Measurements from ENCODE around the gene TAX1BP3. TPM values are rescaled to one million over a fixed set of nuclear protein-coding genes. Genes with fewer than 3 reads are reported as not detected.
"Not testable (repeated sequence)": the region's sequence is repeated elsewhere in the genome, so short reads cannot be mapped to it uniquely, and the experiment has no call there.

The TAX1BP3 gene, protein sequence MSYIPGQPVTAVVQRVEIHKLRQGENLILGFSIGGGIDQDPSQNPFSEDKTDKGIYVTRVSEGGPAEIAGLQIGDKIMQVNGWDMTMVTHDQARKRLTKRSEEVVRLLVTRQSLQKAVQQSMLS
- total RNA-seq (10 to 100 TPM; 12.7 to 13.2 TPM), polyA plus RNA-seq (10 to 100 TPM; 28.2 to 32.3 TPM)

DNA sequence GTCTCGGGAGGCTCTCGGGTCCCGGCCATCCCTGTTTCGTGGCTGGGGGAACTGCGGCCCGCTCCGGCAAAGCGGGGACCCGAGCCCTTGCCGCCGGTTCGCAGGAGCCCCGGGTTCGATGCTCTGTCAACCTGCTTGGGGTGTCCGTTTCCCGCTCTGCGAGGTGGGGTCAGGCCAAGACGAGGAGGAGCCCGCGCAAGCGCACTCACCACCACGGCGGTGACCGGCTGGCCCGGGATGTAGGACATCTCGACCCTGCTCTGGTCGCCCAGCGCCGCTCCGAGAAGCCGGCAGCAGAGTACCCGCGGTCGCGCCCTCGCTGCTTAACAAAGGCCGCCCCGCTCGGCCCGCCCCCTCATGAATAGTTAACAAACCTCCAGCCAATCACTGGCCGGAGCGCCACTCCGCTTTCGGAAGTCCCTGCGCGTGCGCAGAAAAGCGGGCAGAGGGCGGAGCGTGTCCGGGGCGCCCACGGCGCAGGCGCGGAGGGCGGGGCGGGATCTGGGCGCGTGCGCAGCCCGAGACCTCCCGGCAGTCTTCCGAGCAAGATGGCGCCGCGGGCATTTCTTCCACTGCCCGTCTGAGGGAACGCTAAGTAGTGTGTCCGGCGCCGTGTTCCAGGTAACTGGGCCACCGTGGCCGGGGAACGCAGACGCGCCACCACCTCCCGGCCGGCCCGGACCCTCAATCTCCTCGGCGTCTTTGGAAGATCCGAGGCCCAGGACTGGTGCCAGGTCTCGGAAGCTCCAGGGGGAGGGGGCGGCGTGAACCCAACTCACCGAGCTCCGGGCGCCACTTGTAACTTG lies at the start of gene TAX1BP3, which contains the start of gene EMC6:
Gene TAX1BP3, minus strand, starts transcription at position 300 of the 806 bp plus-strand sequence. Its CDS starts 52 bp downstream, at position 248.
Gene EMC6, plus strand, starts transcription at position 534 of the 806 bp plus-strand sequence. CDS start 335 bp downstream, outside the sequence.
- peak; percentile 97 to 100 (median 99) for DNase-seq
- no peaks in the 10 kb centered on the region for H3K9me3 ChIP-seq (ENCODE audit: control insufficient read depth in 1 of 2, low read length in 2 of 2)
- H3K4me3 ChIP-seq (ENCODE audit: low read length in 2 of 2) = peak within 1 kb of the TSS; percentile 76 to 83
- peaks cover 0 to 9% of the 10 kb centered on the region in 2 donors for H3K36me3 Mint-ChIP-seq
- no peaks in the 10 kb centered on the region for H3K27me3 ChIP-seq (ENCODE audit: insufficient read depth, low read length)
- POLR2A ChIA-PET (ENCODE audit: partially characterized antibody) = interaction anchor here (0.7 to 1.3 kb wide), 5 partner anchors 9 to 257 kb away, joined by 3 to 4 read pairs (median 3); partner anchors contain the start of genes CTNS, P2RX5 and SHPK
- no peaks in the 10 kb centered on the region for H3K27me3 Mint-ChIP-seq
- H3K4me3 Mint-ChIP-seq = peak within 1 kb of the TSS; percentile 88 to 96 (median 92)
- intact Hi-C loops (cut with micrococcal nuclease) = loop anchor here (1.0 to 5.0 kb wide), 4 partner anchors 32 to 621 kb away; partner anchors contain the start of genes CTNS, NCBP3 and SHPK
- CTCF ChIA-PET (ENCODE audit: partially characterized antibody) = no interaction called here
- no peaks in the 10 kb centered on the region for H3K9me3 Mint-ChIP-seq
- H3K36me3 ChIP-seq (ENCODE audit: insufficient read depth, low read length) = no peaks in the 10 kb centered on the region
- H3K27ac ChIP-seq (ENCODE audit: low read depth, low read length) = peak within 1 kb of the TSS; percentile 80
- peaks cover 23% of the 10 kb centered on the region for H3K4me1 ChIP-seq (ENCODE audit: insufficient read depth, low read length)
- peak within 1 kb of the TSS; percentile 84 to 95 (median 90) for H3K27ac Mint-ChIP-seq
- H3K4me1 Mint-ChIP-seq = peaks cover 18 to 30% (median 19%) of the 10 kb centered on the region in 4 donors

DNA sequence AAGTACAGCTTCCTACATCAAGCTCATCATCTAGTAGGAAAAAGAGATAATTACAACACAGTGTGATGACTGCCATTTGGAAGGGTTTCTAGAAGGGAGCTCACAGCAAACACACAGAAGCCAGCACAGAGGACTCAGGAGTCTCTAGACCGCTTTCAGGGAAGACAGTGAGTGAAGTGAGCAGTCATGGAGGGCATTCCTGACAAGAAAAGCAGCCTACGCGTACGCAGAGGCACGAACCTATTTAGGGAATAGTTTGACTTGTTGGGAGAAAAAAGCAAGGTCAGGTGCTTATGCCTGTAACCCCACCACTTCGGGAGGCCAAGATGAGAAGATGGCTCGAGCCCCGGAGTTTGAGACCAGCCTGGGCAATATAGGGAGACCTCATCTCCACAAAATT lies 46.9 kb upstream of the TAX1BP3 start:
- H3K36me3 Mint-ChIP-seq = peaks cover 41 to 46% of the 10 kb centered on the region in 2 donors
- H3K9me3 Mint-ChIP-seq = no peaks in the 10 kb centered on the region
- H3K27me3 Mint-ChIP-seq = no peaks in the 10 kb centered on the region
- peak overlapping the region in 3 of 7 donors; percentile 15 to 83 (median 42) for H3K27ac Mint-ChIP-seq
- peak overlapping the region in 1 of 8 donors; percentile 44 for H3K4me3 Mint-ChIP-seq
- Histone ChIP-seq H3K4me1 (ENCODE audit: insufficient read depth, low read length) (peaks cover 35% of the 10 kb centered on the region), H3K36me3 (ENCODE audit: insufficient read depth, low read length) (peaks cover 35% of the 10 kb centered on the region), H3K27ac (ENCODE audit: low read depth, low read length) (no peak overlapping the region), H3K9me3 (ENCODE audit: control insufficient read depth in 1 of 2, low read length in 2 of 2) (no peaks in the 10 kb centered on the region), H3K4me3 (ENCODE audit: low read length in 2 of 2) (no peak overlapping the region), H3K27me3 (ENCODE audit: insufficient read depth, low read length) (no peaks in the 10 kb centered on the region)
- DNase-seq = no peak
- H3K4me1 Mint-ChIP-seq = peaks cover 24 to 40% (median 34%) of the 10 kb centered on the region in 4 donors
- intact Hi-C loops (cut with micrococcal nuclease) = no loop called here
- POLR2A ChIA-PET (ENCODE audit: partially characterized antibody) = interaction anchor here (1.6 kb wide), 1 partner anchor 79 kb away, joined by 4 read pairs; the partner anchor contains the start of genes CTNS and SHPK
- CTCF ChIA-PET (ENCODE audit: partially characterized antibody) = interaction anchor here (0.7 to 0.8 kb wide), 2 partner anchors 24 to 132 kb away, joined by 3 to 4 read pairs; no protein-coding TSS in a partner anchor

DNA sequence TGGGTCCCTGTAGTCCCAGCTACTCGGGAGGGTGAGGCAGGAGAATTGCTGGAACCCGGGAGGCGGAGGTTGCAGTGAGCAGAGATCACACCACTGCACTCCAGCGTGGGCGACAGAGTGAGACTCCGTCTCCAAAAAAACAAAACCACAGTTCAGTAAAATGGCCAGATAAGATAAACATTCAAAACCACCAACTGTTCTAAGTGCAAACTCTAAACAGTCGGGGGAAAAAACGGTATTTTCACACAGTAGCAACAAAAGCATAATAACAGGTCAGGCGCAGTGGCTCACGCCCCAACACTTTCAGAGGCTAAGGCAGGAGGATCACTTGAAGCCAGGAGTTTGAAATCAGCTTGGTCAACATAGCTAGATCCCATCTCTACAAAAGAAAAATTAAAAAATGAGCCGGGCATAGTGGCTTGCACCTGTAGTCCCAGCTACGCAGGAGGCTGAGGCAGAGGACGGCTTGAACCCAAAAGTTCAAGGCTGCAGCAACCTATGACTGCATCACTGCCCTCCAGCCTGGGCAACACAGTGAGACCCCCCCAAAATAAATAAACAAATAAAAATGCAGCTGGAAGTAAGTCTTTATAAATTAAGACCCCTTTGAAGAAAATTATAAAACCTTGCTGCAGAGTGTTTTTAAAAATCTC lies 44.6 kb upstream of the TAX1BP3 start:
- POLR2A ChIA-PET (ENCODE audit: partially characterized antibody) = interaction anchor here (2.9 to 3.8 kb wide), 2 partner anchors 10 to 17 kb away, joined by 34 to 39 read pairs; partner anchors contain the start of genes HASPIN and P2RX5
- Histone ChIP-seq H3K27ac (ENCODE audit: low read depth, low read length) (peak overlapping the region; percentile 16), H3K4me1 (ENCODE audit: insufficient read depth, low read length) (peaks cover 30% of the 10 kb centered on the region), H3K36me3 (ENCODE audit: insufficient read depth, low read length) (peaks cover 28% of the 10 kb centered on the region), H3K4me3 (ENCODE audit: low read length in 2 of 2) (no peak overlapping the region), H3K27me3 (ENCODE audit: insufficient read depth, low read length) (no peaks in the 10 kb centered on the region), H3K9me3 (ENCODE audit: control insufficient read depth in 1 of 2, low read length in 2 of 2) (no peaks in the 10 kb centered on the region)
- Mint-ChIP-seq H3K27me3 (no peaks in the 10 kb centered on the region), H3K4me1 (peaks cover 34 to 41% (median 37%) of the 10 kb centered on the region in 4 donors), H3K36me3 (peaks cover 34 to 35% of the 10 kb centered on the region in 2 donors), H3K27ac (peak overlapping the region; percentile 64 to 94 (median 87)), H3K4me3 (peak overlapping the region in 7 of 8 donors; percentile 21 to 76 (median 48)), H3K9me3 (no peaks in the 10 kb centered on the region)
- DNase-seq = peak in 2 of 5 donors; percentile 13 to 19
- CTCF ChIA-PET (ENCODE audit: partially characterized antibody) = interaction anchor here (0.8 kb wide), 1 partner anchor 23 kb away, joined by 3 read pairs; no protein-coding TSS in a partner anchor
- intact Hi-C loops (cut with micrococcal nuclease) = loop anchor here (5.0 kb wide), 1 partner anchor 76 kb away; the partner anchor contains the start of genes CTNS and SHPK

DNA sequence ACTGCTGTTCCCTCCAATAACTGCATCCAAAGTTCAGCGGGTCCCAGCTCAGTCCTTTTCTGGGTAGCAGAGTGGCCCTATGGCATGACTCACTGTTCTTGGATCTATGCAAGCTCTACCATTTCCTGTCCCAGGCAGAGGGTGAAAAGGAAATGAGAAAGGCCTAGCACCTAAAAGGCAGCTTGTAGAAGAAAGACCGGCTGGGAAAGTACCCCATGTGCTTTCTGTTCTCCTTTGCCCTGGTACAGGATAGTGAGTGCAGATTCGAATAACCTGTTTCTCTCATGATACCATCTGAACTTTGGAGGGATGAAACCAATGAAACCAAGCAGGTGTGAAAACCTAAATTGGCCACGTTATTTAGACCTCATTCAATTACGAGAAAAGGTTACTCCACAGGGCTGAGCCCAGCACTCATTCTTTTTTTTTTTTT lies 42.6 kb upstream of the TAX1BP3 start:
- H3K27me3 ChIP-seq (ENCODE audit: insufficient read depth, low read length) = no peaks in the 10 kb centered on the region
- H3K27ac ChIP-seq (ENCODE audit: low read depth, low read length) = peak overlapping the region; percentile 33
- CTCF ChIA-PET (ENCODE audit: partially characterized antibody) = interaction anchor here (0.9 to 2.1 kb wide), 7 partner anchors 12 to 28 kb away, joined by 3 to 13 read pairs (median 4); partner anchors contain the start of gene HASPIN
- no peaks in the 10 kb centered on the region for H3K9me3 ChIP-seq (ENCODE audit: control insufficient read depth in 1 of 2, low read length in 2 of 2)
- POLR2A ChIA-PET (ENCODE audit: partially characterized antibody) = interaction anchor here (0.7 to 3.8 kb wide), 15 partner anchors 9 to 1873 kb away, joined by 3 to 39 read pairs (median 4); partner anchors contain the start of genes ATP2A3, CTNS, HASPIN and NCBP3
- peaks cover 15 to 17% of the 10 kb centered on the region in 2 donors for H3K36me3 Mint-ChIP-seq
- peak overlapping the region in 1 of 2 donors; percentile 39 for H3K4me3 ChIP-seq (ENCODE audit: low read length in 2 of 2)
- peak overlapping the region; percentile 86 to 92 (median 90) for H3K27ac Mint-ChIP-seq
- H3K4me3 Mint-ChIP-seq = peak overlapping the region; percentile 20 to 78 (median 75)
- peaks cover 30% of the 10 kb centered on the region for H3K4me1 ChIP-seq (ENCODE audit: insufficient read depth, low read length)
- H3K36me3 ChIP-seq (ENCODE audit: insufficient read depth, low read length) = peaks cover 17% of the 10 kb centered on the region
- peaks cover 33 to 41% (median 37%) of the 10 kb centered on the region in 4 donors for H3K4me1 Mint-ChIP-seq
- H3K27me3 Mint-ChIP-seq = no peaks in the 10 kb centered on the region
- intact Hi-C loops (cut with micrococcal nuclease) = loop anchor here (1.0 to 5.0 kb wide), 4 partner anchors 12 to 74 kb away; partner anchors contain the start of genes CTNS, EMC6, HASPIN and P2RX5
- H3K9me3 Mint-ChIP-seq = no peaks in the 10 kb centered on the region
- peak; percentile 85 to 94 (median 86) for DNase-seq

DNA sequence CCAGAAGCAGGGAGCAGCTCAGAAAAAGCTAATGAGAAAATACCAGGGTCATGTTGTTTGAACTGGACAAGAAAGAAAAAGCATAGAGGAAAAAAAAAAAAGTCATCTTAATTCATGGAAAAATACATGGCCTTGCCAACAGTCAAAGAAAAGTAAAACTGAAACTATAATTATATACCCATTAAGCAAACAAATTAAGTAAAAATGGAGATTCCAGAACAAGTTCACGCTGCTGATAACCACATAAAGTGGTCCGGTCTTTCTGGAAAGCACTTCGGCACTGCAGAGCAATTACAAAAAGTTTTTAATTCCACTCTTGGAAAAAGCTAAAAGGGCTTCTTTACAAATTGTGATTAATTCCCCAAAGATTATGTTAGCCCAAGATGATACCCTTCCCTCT lies 40.0 kb upstream of the TAX1BP3 start:
- Histone ChIP-seq H3K4me3 (ENCODE audit: low read length in 2 of 2) (no peak overlapping the region), H3K36me3 (ENCODE audit: insufficient read depth, low read length) (no peaks in the 10 kb centered on the region), H3K27me3 (ENCODE audit: insufficient read depth, low read length) (no peaks in the 10 kb centered on the region), H3K27ac (ENCODE audit: low read depth, low read length) (no peak overlapping the region), H3K4me1 (ENCODE audit: insufficient read depth, low read length) (peaks cover 28% of the 10 kb centered on the region), H3K9me3 (ENCODE audit: control insufficient read depth in 1 of 2, low read length in 2 of 2) (no peaks in the 10 kb centered on the region)
- intact Hi-C loops (cut with micrococcal nuclease) = no loop called here
- Mint-ChIP-seq H3K27me3 (no peaks in the 10 kb centered on the region), H3K36me3 (peaks cover 5 to 7% of the 10 kb centered on the region in 2 donors), H3K4me3 (no peak overlapping the region), H3K4me1 (peaks cover 29 to 35% (median 31%) of the 10 kb centered on the region in 4 donors), H3K9me3 (no peaks in the 10 kb centered on the region), H3K27ac (peak overlapping the region in 3 of 7 donors; percentile 16 to 63 (median 51))
- POLR2A ChIA-PET (ENCODE audit: partially characterized antibody) = no interaction called here
- DNase-seq = no peak
- CTCF ChIA-PET (ENCODE audit: partially characterized antibody) = interaction anchor here (0.7 to 1.5 kb wide), 2 partner anchors 10 to 12 kb away, joined by 3 read pairs; no protein-coding TSS in a partner anchor

DNA sequence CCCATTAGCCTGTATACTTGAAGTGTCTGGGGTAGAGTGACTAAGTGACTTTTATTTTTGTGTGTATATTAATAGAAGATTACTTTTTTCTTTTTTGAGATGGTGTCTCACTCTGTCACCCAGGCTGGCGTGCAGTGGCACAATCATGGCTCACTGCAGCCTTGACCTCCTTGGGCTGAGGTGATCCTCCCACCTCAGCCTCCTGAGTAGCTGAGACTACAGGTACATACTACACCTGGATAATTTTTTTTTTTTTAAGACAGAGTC lies 37.3 kb upstream of the TAX1BP3 start:
- H3K4me3 Mint-ChIP-seq; H3K27me3 Mint-ChIP-seq; H3K36me3 Mint-ChIP-seq; POLR2A ChIA-PET (ENCODE audit: partially characterized antibody); H3K9me3 Mint-ChIP-seq; H3K4me1 ChIP-seq (ENCODE audit: insufficient read depth, low read length); CTCF ChIA-PET (ENCODE audit: partially characterized antibody); H3K9me3 ChIP-seq (ENCODE audit: control insufficient read depth in 1 of 2, low read length in 2 of 2); H3K27ac ChIP-seq (ENCODE audit: low read depth, low read length); DNase-seq; H3K36me3 ChIP-seq (ENCODE audit: insufficient read depth, low read length); H3K27me3 ChIP-seq (ENCODE audit: insufficient read depth, low read length); H3K4me3 ChIP-seq (ENCODE audit: low read length in 2 of 2); intact Hi-C loops (cut with micrococcal nuclease): not testable (repeated sequence)
- Mint-ChIP-seq H3K4me1 (peaks cover 10 to 14% (median 12%) of the 10 kb centered on the region in 4 donors), H3K27ac (peak overlapping the region in 1 of 7 donors; percentile 52)

All from CD4-positive, alpha-beta memory T cell (primary cell).